HFF-Myc (cell line): ENCODE results near the gene CSNK1G2.

Source experiments
- DNase-seq: peaks from one replicate; pipeline ENCODE4 v3.0.0-alpha.2; 2011; ENCODE audit warnings: low read depth; ENCODE audit errors: extremely low read depth
- H3K4me3 ChIP-seq: replicated peaks from 2 replicates; pipeline ENCODE4 v1.5.1; 2011; ENCODE audit warnings: low read depth, mild to moderate bottlenecking, control low read depth, low read length
- TF ChIP-seq, protein P1 (sequence below): IDR thresholded peaks from 2 replicates; pipeline ENCODE4 v1.5.1; 2012; ENCODE audit warnings: mild to moderate bottlenecking, low read depth, low read length, control low read depth; ENCODE audit errors: missing control alignments

CSNK1G2 gene

DNA sequence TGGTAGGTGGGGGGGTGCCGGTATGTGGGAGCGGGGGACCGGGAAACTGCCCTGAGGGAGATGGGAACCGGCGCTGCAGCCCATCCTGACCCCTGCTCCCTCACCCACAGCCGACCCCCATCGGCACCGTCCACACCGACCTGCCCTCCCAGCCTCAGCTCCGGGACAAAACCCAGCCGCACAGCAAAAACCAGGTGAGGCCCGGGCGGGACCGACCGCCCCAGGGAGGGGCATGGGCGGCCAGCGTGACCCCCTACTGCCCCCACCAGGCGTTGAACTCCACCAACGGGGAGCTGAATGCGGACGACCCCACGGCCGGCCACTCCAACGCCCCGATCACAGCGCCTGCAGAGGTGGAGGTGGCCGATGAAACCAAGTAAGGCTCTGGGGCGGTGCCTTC lies 38.7 kb downstream of the CSNK1G2 start:
- no peak overlapping the region for H3K4me3 ChIP-seq
- TF ChIP-seq, protein P1, sequence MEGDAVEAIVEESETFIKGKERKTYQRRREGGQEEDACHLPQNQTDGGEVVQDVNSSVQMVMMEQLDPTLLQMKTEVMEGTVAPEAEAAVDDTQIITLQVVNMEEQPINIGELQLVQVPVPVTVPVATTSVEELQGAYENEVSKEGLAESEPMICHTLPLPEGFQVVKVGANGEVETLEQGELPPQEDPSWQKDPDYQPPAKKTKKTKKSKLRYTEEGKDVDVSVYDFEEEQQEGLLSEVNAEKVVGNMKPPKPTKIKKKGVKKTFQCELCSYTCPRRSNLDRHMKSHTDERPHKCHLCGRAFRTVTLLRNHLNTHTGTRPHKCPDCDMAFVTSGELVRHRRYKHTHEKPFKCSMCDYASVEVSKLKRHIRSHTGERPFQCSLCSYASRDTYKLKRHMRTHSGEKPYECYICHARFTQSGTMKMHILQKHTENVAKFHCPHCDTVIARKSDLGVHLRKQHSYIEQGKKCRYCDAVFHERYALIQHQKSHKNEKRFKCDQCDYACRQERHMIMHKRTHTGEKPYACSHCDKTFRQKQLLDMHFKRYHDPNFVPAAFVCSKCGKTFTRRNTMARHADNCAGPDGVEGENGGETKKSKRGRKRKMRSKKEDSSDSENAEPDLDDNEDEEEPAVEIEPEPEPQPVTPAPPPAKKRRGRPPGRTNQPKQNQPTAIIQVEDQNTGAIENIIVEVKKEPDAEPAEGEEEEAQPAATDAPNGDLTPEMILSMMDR = no peak
- no peak for DNase-seq

DNA sequence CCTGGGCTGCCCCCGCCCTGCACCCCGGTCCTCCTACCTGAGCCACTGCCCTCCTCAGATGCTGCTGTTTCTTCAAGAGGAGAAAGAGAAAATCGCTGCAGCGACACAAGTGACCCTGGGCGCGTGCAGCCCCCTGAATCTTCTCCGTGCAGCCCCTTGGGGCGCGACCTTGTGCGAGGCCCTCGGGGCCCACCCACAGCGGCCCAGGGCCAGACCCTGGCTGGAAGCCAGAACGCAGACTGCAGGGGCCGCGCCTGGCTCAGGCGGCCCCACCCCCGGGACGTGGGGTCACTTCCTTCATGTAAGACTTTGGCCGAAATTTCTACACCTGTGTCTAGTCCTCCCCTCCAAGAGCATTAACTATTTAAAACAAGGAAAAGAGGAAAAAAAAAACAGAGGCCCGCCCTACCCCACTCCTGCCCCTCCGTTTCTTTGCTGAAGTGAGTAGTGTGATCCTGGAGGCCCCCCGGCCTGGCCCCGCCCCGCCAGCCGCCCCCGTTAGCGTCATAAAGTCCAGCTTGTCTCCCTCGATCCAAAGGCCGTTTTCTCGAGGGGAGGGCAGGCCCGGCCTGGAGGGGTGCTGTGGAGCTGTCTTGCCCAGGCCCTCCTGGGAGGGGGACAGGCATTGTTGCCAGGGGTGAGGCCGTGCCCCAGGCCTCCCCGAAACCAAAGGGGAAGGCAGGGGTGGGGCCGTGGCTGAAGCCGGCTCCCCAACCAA lies 39.3 kb downstream of the CSNK1G2 start:
- no peak for DNase-seq
- no peak overlapping the region for H3K4me3 ChIP-seq
- TF ChIP-seq, protein P1 = no peak

DNA sequence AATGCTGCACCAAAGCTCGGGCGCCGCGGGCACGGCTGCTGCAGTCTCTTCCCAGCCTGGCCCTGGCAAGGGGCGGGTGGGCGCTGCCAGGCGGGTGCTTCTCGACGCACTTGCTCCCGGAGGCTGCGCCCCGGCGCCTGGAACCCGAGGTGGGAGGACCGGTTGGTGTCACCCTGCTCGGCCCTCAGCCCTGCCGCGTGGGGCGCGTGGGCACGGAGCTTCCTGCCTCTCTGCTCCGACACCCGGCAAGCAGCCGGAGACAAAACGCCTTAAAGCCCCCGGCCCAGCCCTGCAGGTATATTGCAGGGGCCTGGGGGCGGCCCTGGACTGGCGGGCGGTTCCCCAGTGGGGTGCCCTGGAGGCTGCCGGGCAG lies 39.8 kb downstream of the CSNK1G2 start:
- no peak overlapping the region for H3K4me3 ChIP-seq
- TF ChIP-seq, protein P1 = no peak
- no peak for DNase-seq

DNA sequence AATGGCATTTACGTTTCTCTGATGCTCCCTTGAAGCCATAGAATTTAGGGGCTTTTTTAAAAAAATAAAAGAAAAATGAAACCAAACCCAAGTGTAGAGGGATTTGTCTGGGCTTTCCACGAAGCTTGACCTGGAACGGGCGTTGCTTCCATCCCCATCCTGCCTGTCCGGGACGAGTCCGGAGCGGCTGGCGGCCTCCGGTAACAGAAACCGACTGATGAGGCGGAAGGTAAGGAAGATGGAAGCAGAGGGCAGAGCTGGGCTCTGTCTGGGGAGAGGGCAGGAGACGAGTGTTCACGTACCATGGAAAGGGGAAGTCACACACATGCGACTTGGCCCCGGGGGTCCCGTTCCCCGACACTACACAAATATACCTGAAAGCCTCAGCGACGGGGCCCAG lies 40.3 kb downstream of the CSNK1G2 start:
- TF ChIP-seq, protein P1 = no peak
- H3K4me3 ChIP-seq = no peak overlapping the region
- DNase-seq = no peak

DNA sequence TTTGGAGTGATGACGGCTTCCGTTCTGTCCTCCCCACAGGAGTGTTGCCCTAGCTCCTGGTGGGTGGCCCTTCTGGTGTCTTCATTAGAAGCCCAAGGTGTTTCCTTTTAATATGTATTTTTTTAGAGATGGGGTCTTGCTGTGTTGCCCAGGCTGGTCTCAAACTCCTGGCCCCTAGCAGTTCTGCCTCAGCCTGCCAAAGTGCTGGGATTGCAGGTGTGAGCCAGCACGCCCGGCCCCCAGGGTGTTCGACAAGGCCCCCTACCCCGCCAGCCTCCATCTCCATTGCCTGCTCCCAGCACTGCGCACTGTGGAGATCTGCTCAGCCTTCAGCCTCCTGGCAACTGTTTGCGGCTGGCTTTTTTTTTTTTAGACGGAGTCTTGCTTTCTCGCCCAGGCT lies 43.4 kb downstream of the CSNK1G2 start:
- TF ChIP-seq, protein P1 = no peak
- no peak for DNase-seq

DNA sequence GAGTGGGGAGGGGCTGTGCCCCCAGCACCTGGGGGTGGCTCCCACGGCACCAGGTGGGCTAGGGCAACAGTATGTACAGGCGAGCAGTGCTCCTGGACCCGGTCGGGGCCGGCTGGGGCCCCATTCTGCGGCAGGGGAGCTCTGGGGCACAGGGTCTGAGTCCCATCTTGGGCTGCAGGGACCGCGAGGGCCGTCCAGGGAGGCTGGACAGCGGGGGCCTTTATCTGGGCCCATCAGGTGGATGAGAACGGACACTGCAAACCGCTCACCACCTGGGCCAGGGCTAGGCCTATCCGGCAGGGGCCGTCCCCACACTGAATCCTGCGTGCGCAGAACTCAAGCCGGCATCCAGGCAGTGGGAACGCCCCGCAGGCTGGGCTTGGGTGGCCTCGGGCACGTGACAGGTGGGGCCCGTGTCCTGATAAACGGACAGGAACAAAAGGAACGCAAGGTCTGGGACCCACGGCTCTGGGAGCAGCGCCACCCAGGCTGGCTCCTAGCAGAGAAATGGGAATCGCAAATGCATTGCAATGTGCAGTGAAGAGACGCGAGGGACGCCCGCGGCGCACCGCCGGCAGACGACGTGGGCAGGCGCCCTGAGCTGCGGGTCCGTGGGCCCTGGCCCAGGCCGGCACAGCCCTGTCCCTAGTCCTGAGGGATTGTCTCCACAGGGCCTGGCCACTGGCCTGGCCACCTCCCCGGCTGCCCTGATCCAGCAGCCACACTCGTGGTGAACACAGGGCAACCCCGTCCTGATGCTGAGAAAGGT lies 44.8 kb downstream of the CSNK1G2 start:
- DNase-seq = no peak
- TF ChIP-seq, protein P1 = no peak
- no peak overlapping the region for H3K4me3 ChIP-seq

More for the DNA sequence above, 43.4 kb downstream of the CSNK1G2 start:
- H3K4me3 ChIP-seq = no peak overlapping the region
